NCI-H1105 treated with DMSO at 0.1 percent for 48 hours (cell line): ENCODE measurements around the gene ADAMTS17.

Source experiments
- DNase-seq: peaks from one replicate; lab custom pipeline; 2025; lab: John Stamatoyannopoulos, UW

The ADAMTS17 gene

GRCh38 chr15:100170291-100171210 is 171.2 kb downstream of the ADAMTS17 start:
- DNase-seq = no peak

DNA sequence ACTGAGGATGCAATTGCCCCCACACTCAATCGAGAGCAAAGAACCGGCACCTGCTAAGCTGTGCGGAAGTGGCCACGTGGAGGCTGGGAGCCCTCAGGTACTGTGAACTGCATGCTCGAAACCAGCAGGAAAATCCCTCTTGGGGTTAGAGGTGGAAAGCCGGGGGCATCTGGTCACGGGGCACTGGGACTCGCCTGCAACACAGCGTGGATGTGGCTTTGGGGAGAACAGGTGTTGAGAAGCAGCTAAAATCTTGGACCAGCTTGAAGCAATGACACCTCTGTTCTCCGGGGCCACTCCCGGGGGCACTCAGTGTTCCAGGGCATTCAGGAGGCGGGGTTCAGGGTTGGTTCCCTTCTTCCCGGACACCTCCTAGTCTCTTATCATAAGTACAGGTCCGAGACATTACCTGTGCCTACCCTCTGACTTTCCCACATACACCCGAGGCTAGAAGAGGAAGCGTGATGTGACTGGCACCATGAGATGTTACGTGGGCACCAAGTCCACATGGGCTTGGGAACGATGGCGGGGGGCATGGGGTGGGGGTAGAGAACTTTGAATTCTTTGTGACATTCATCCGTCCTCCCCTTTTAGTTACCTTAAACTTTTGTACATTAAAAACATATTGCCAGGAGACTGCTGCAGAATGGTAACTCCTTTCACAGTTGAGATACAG is 172.0 kb downstream of the ADAMTS17 start:
- no peak for DNase-seq

GRCh38 chr15:100168787-100169186 is 173.0 kb downstream of the ADAMTS17 start:
- DNase-seq = no peak

GRCh38 chr15:100167884-100168375 is 173.8 kb downstream of the ADAMTS17 start:
- no peak for DNase-seq

DNA sequence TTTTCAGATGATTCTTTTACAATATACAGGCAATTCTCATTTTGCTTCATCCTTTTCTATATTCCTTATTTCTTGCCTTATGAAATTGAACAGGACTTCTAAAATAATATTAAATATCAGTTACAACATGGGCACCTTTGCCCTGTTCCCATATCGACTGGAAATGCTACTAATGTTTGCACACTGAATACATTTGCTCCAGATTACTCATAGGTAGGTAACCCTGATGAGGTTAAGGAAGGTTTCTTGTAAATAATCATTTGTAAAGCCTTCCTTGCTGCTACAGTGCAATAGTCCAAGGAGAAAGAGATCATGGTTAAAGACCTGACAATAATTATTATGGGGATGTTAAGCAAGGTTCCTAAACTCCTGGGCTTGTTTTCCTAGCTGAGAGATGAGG is 175.5 kb downstream of the ADAMTS17 start:
- no peak for DNase-seq

DNA sequence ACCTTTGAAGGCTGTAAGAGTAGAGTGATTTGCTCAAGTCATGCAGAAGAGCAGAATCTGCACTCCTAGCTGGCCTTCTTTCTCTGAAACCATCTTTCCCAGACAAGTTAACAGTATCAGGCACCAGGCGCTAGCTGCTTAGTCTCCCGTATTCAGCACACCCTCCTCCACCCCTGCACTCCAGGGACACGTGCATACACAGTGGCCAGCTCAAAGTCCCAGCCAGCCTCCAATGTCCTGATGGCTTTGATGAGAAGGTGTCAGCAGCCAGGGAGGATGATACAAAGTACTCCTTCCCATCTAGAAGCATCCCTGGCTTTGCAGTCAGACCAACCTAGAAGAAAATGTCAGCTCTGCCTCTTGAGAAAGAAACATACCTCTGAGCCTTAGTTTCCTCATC is 177.8 kb downstream of the ADAMTS17 start:
- no peak for DNase-seq

- DNase-seq = no peak
These were observed 180.8 kb downstream of the ADAMTS17 start for GRCh38 chr15:100160953-100161352.

GRCh38 chr15:100159436-100159835 is 182.3 kb downstream of the ADAMTS17 start:
- no peak for DNase-seq

GRCh38 chr15:100158356-100158755 is 183.4 kb downstream of the ADAMTS17 start:
- no peak for DNase-seq

GRCh38 chr15:100156201-100156600 is 185.6 kb downstream of the ADAMTS17 start:
- DNase-seq = no peak

- DNase-seq = no peak
These were observed 187.4 kb downstream of the ADAMTS17 start for GRCh38 chr15:100154338-100154737.

- DNase-seq = no peak
These were observed 189.3 kb downstream of the ADAMTS17 start for GRCh38 chr15:100152463-100152862.

- no peak for DNase-seq
These were observed 190.9 kb downstream of the ADAMTS17 start for GRCh38 chr15:100150906-100151305.

DNA sequence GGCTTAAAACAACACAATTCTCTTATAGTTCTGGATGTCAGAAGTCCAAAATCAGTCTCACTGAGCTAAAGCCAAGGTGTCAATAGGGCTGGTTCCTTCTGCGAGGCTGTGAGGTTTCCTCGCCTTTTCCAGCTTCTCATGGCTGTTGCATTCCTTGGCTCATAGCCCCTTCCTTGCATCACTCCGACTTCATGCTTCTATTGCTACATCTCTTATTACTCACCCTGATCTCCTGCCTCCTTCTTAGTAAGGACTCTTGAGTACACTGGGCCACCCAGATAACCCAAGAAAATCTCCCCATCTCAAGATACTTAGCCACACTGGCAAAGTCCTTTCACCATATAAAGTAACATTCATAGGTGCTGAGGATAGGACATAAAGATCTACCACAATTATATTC is 193.9 kb downstream of the ADAMTS17 start:
- no peak for DNase-seq

DNA sequence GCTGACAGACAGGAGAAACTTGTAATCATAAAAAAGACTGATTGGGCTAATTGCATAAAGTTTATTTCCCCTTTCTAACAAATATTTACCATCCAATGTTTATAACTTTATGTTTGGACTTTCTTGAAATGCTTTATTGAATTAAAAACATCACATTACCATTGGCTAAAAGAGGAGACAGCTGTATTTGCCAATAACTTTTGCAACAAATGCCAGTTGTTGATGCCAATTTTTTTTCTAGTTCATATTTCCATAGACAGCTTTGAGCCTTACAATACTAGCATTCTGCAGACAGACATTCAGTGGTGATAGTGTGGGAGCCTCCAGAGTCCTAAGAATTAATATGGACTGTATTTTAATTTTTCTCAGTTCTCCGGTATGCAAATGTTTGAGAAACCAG is 198.4 kb downstream of the ADAMTS17 start:
- DNase-seq = no peak

GRCh38 chr15:100141311-100142001 is 200.3 kb downstream of the ADAMTS17 start:
- DNase-seq = no peak

DNA sequence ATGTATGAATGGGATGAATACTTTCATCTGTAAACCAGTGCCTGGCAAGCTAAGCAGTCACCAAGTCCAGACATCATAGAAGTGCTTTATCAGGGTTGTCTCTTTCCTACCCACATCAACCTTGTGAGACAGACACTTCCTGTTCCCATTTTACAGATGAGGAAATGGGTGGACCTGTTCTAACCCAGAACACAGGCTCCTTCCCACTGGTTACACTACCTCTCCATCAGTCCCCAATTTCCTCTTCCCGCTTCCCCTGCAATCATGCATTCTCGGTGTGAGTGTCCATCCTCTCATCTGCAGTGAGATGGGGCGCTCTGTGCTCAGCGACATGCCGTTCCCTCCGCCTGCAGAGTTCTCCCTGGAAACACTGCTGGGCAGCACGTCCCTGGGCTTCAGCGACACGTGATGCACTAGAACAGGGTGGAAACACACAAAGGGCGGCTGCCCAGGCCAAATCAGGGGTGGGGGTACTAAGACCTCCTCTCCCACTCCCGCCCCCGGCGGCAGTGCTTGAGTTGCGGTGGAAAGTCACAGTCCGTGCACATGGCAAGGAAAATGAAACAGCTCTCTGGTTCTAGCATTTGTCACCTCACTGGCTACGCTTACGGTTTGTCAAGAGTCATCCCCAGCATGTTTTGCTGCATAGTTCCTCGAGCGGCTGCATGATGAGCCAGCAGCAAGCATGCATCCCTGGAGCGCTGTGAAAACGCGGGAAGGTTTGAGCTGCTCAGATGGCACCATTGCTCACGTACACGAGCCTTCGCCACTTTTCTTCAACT is 201.1 kb downstream of the ADAMTS17 start:
- DNase-seq = no peak

DNA sequence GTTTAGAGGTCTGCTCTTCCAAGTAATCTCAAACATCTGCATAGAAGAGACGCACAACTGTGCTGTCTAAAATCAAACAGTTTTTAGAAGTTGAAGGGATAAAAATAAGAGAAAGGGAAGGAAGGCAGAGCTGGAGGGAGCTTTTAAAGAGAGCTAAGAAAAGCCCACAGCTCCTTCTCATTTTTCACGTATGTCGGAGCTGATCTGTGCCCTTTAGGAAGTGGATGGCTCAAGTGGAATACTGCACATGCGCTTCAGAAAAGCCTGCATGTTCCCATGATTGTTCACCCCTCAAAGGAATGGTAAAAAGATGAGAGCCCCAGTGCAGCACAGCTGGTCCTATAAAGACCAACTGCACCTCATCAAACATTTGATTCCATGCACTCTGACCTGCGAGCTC is 207.2 kb downstream of the ADAMTS17 start:
- DNase-seq = no peak

- no peak for DNase-seq
These were observed 207.6 kb downstream of the ADAMTS17 start for GRCh38 chr15:100134089-100134583.

DNA sequence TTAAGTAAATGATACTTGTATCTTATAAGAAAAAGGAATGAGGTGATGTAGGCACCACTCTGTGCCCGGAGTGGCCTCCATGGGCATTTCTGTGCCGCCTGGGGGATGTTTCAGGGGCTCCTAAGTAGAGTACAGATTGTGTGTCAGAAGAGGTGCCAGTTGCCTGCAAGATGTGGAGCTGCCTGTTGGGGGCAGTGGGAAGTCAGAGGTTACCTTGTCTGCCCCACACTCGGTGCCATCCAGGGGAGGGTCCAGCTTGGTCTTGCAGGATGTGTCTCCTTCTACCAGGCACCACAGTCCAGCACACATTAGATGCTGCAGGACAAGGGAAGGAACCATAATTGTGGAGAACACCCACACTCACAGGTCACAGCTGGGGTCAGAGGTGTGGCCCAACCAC is 208.8 kb downstream of the ADAMTS17 start:
- no peak for DNase-seq

DNA sequence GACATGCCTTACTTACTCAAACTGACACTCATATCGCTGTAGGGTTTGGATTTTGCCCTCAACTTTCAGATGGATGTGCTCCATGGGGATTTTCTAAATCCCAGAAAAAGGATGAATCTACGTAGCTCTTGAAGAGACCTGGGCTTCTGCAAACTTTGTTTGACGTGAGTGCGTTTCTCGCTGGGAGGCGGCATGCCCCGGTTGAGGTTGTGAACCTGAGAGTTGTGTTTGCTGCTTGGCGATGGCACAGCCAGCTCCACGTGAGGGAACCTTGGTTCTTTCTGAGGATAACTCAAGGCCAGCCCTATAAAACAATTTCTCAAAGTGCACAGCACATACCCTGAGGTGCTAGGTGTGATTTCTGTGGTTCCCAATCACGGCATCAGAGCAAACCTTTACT is 209.5 kb downstream of the ADAMTS17 start:
- DNase-seq = no peak
